Uterus (tissue), 2 donors: ENCODE measurements around the gene PALD1.

Experiments used
- POLR2A ChIP-seq, 2 donors: fragments of 450-650 bp; IDR thresholded peaks; one replicate each; pipeline ENCODE4 v1.6.1; 2016; ENCODE audit warnings: antibody characterized with exemption in 2 of 2, mild to moderate bottlenecking in 1 of 2, moderate library complexity in 1 of 2
- TF ChIP-seq, protein P1 (sequence below), 4 experiments: fragments of 200-600 bp in 2 of 4; fragments of 450-650 bp in 2 of 4; sonication (generic) in 2 of 4; IDR thresholded peaks; one replicate each; pipeline ENCODE4 v1.5.1; 2016 to 2019; ENCODE audit warnings: antibody characterized with exemption in 4 of 4, mild to moderate bottlenecking in 2 of 4, moderate library complexity in 1 of 4

DNA sequence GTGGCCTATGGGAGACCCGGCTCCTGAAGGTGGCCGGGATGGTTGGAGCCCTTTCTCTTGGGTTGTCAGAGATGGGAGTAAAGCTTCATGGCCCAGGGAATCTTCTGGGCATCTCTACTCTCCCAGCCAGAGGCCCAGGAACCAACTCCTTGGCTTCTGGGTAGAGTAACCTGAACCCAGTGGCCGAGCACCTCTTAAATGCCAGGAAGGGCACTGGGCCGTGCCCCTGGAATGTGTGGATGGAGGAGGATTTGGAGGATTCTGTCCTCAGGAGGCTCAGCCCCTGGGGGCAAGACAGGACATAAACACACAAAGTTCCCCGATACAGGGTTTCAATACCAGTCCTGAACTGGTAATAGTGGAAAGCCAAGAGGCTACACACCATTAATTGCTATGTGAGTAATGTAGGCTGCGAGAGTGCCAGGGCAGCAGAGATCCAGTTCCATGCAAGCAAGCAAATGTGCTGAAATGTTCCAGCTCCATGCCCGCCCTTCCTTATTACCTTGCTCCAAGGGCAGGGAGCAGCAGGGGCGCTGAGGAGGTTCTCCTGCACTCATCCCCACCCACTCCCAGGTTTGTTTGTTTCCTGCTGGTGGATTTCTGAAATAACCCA lies 1.2 kb downstream of the PALD1 start:
- TF ChIP-seq, protein P1, sequence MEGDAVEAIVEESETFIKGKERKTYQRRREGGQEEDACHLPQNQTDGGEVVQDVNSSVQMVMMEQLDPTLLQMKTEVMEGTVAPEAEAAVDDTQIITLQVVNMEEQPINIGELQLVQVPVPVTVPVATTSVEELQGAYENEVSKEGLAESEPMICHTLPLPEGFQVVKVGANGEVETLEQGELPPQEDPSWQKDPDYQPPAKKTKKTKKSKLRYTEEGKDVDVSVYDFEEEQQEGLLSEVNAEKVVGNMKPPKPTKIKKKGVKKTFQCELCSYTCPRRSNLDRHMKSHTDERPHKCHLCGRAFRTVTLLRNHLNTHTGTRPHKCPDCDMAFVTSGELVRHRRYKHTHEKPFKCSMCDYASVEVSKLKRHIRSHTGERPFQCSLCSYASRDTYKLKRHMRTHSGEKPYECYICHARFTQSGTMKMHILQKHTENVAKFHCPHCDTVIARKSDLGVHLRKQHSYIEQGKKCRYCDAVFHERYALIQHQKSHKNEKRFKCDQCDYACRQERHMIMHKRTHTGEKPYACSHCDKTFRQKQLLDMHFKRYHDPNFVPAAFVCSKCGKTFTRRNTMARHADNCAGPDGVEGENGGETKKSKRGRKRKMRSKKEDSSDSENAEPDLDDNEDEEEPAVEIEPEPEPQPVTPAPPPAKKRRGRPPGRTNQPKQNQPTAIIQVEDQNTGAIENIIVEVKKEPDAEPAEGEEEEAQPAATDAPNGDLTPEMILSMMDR (IDR thresholded peaks at IDR 0.05): no peak
- TF ChIP-seq POLR2A (IDR thresholded peaks at IDR 0.05): no peak
